ENCODE data around the gene KNSTRN.
A peak's percentile ranks its signal among the peaks of the same experiment; 100 is the strongest.

Gene KNSTRN

DNA sequence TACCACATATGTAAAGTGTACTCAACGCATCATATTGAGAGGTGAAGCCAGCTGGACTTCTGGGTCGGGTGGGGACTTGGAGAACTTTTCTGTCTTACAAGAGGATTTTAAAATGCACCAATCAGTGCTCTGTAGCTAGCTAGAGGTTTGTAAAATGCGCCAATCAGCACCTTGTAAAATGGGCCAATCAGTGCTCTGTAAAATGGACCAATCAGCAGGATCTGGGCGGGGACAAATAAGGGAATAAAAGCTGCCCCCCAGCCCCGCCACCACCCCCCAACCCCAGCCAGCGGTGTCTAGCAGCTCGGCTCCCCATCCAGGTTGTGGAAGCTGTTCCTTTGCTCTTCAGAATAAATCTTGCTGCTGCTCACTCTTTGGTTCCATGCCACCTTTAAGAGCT, 16.8 kb downstream of the KNSTRN start:
- no peak for DNase-seq

DNA sequence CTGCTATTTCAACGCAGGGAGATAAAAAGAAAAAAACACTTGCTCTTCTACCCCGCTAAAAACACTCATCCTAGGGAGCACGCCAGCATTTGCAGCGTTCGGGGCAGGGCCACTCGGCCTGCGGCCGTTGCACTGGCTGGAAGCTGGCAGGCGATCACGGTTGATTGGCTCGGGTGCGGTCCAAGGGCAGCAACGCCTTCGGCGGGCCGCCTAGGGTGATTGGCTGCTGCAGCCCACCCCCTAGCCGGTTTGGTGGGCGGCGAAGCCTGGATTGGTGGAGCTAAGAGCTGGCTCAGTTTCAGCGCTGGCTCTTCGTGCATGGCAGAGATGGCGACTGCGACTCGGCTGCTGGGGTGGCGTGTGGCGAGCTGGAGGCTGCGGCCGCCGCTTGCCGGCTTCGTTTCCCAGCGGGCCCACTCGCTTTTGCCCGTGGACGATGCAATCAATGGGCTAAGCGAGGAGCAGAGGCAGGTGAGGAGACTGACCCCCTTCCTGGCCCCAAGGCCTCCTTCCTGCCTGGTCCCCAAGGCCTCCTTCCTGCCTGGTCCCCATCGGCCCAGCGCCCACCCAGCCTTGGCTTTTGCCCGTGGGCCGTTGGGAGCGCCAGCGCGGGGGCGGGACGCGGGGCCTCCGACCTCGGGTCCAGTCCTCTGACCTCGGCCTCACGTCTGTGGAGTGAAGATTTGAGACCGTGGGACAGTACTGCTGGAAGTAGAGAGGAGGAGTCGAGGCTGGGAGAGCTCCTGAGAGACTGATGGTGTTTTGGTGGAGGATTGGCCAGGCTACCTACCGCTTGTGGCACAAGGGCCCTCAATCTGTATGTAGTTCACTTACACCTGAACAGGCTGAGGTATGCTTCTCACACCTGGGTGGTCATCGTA, 23.2 kb downstream of the KNSTRN start, which contains the start of gene IVD:
IVD (plus strand) TSS at position 295 of the 881 bp plus-strand sequence; CDS start at position 328, 33 bp downstream.
- peak; percentile 47 for DNase-seq

DNA sequence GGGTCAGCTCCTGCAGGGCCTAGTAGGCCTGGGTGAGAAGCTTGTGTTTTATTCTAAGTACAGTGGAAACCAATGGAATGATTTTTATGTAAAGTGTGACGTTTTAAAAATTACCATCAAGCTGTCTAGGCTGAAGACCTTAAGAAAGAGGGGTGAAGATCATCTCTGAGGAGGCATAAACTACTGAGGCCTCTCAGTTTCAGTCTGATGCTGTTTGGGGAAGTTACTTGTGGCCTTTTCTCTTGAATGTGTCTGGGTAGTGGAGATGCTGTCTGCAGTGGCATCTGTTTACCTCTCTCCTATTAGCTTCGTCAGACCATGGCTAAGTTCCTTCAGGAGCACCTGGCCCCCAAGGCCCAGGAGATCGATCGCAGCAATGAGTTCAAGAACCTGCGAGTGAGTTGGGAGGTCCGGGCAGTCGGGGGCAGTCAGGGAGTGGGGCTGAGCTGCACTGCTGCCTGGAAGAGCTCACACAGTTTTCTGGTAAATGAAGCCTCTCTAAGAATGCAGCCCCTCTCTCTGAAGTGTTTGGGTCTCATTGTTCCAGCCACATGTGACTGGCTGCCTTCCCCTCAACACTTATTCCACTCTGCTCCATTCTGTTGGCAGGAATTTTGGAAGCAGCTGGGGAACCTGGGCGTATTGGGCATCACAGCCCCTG, 24.9 kb downstream of the KNSTRN start:
- DNase-seq: no peak

DNA sequence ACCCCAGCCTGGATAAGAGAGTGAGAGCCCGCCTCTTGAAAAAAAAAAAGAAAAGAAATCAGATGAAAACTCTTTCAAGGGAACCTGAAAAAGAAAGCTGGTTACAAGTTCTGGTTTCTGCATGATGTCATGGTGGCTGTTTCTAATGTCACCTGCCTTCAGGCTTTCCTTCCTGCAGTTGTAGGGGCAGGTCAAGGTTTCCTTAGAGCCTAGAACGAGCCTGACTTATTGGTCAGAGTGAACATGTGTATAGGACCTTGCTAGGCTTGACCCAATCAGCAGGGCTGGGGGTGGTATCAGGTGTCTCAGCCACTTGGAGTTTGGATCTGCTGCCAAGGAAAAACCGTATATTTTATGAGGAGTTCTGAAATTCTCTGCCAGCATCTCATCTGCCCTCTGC, 26.8 kb downstream of the KNSTRN start:
- no peak for DNase-seq

DNA sequence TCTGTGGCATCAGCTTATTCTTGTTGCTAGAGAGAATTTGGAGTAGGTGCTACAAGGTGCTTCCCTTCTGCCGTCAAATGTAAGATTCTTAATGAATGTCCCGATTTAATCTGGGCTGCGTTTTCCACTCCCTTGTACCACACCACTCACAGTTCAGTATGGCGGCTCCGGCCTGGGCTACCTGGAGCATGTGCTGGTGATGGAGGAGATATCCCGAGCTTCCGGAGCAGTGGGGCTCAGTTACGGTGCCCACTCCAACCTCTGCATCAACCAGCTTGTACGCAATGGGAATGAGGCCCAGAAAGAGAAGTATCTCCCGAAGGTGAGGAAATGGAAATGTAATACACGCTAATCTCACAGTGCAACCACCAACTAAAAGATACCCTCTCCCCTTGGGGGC, 28.0 kb downstream of the KNSTRN start:
- no peak for DNase-seq

DNA sequence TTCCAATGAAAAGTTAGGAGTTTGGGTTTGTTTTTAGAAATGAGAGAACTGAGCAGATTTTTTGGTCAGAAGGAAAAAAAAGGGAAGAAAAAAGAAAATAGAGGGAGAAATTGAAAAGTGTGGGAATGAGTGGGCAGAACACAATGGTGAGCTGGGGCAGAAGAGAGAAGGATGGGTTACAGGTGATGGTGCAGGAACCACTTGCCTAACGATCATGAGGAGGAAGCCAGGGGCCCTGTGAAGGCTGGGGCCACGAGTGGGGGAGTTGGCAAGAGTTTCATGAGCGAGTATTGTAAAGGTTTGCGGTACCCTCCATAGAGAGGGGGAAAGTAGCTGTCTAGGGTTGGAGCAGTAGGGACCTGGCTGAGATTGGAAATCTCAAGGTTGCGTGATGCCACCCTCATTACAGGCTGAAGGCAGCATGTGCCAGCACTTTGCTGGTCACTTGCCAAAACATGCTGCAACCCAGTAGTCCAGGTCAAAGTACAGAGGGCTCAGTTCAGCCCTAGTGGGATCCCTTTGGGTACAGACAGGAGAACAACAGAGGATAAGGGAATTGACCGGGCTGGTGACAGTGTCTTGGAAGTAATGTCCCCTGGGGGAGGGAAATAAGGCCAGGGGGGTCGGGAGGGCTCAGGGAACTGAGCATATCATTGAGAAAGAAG, 29.7 kb downstream of the KNSTRN start:
- no peak for DNase-seq

DNA sequence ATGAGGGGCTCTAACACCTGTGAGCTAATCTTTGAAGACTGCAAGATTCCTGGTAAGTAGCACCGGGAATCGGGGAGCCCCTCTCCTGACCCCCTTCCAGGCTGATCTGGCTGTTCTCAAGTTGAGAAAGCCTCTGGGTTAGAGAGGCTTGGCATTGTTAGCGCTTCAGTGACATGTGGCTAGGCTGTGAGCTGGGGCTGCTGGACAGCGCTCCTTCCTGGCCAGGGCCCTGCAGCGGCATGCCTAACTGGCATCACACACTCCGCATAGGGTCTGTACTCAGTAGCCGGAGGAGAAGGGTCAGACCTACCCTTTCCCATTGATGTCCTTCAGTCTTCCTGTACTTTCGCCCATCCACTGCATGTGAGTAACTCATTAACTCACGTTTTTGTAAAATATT, 30.5 kb downstream of the KNSTRN start:
- no peak for DNase-seq

DNA sequence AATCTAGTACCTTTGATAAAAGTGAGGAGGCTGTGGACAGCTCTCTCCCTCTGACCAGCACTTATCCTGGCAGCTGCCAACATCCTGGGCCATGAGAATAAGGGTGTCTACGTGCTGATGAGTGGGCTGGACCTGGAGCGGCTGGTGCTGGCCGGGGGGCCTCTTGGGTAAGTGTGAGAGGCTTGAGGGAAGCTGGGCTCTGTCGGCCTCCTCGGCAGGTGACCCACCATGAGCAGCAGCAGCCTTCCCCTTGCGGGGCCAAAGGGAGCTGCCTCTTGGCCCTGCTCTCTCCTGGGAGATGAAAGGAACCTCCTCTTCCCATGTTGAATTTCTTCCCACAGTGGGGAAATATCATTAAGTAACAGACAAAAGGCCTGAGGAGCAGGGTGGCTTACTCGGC, 32.3 kb downstream of the KNSTRN start:
- no peak for DNase-seq

DNA sequence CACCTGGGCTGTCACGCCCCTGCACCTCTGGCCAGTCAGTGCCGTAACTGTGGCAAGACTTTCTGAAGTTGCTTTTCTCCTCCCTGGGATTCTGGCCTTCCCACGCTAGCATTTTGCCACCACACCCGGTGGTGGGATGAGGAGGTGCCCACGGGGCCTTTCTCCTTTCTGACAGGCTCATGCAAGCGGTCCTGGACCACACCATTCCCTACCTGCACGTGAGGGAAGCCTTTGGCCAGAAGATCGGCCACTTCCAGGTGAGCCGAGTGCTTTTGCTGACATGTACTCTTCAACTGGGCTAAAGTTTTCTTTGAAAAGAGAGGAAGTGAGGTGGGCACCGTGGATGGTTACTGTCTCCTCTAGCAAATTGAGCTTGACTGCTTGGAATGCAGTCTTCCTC, 32.7 kb downstream of the KNSTRN start:
- no peak for DNase-seq

DNA sequence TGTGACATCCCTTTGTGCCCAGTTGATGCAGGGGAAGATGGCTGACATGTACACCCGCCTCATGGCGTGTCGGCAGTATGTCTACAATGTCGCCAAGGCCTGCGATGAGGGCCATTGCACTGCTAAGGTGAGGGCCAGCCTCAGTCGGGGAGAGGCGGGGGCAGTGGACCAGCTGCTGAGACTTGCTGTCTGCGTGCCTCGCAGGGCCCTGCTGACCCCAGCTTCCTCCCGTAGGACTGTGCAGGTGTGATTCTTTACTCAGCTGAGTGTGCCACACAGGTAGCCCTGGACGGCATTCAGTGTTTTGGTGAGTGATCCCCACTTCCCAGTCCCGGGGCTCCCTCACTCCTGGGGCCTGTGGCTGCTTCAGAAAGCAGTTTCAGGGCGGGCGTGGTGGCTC, 33.5 kb downstream of the KNSTRN start:
- no peak for DNase-seq

DNA sequence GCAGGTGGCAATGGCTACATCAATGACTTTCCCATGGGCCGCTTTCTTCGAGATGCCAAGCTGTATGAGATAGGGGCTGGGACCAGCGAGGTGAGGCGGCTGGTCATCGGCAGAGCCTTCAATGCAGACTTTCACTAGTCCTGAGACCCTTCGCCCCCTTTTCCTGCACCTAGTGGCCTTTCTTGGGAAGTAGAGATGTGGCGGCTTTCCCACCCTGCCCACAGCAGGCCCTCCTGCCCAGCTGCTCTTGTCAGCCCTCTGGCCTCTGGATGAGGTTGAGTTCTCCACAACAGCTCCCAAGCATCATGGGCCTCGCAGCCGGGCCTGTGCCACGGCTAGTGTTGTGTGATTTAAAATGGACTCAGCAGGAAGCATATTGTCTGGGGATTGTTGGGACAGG, 35.6 kb downstream of the KNSTRN start:
- no peak for DNase-seq

DNA sequence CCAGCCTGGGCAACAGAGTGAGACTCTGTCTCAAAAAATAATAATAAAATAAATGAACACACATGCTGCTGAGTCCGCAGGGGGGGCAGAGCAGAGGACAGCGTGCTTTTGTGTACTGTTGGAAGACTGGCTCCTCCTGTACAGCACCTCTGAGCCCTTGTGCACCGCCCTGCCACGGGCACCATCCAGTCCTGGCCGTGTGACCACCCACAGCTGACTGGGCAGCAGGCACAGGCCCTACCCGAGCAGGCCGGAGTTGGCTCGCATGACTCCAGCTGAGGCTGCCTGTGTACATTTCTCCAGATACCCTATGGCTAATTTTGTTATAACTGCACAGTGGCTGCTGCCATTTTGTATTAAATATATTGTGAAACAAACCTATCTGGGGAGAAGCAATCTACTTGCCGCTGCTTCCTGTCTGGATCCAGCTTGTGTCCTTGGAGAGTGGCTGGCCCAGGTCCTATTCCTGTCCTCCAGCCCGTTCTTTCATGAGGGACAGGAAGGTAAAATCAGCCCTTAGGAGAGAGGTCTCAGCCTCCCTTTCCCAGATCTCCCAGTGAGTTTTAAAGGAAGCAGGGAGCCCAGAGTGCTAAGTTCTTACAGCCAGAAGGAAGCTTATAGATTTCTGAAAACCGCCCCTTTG, 37.7 kb downstream of the KNSTRN start:
- no peak for DNase-seq

DNA sequence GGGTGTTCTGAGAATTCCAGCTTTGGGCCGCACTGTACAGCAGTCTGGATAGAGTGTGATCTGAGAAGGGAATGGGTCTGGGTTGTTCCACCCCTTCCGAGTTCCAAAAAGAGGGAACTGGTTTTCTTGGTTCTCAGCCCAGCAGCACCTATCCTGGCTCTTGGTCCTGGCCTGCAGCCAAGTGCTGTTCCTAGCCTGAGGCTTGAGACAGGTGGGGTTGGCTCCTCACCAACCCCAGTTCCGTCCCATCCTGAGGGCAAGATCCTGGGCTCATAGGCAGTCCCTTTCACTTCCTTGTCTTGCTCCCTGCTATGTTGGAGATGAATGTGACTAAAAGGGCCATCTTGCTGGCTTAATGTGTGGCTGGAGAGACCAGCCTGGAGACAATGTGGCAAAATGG, 38.3 kb downstream of the KNSTRN start:
- no peak for DNase-seq

DNA sequence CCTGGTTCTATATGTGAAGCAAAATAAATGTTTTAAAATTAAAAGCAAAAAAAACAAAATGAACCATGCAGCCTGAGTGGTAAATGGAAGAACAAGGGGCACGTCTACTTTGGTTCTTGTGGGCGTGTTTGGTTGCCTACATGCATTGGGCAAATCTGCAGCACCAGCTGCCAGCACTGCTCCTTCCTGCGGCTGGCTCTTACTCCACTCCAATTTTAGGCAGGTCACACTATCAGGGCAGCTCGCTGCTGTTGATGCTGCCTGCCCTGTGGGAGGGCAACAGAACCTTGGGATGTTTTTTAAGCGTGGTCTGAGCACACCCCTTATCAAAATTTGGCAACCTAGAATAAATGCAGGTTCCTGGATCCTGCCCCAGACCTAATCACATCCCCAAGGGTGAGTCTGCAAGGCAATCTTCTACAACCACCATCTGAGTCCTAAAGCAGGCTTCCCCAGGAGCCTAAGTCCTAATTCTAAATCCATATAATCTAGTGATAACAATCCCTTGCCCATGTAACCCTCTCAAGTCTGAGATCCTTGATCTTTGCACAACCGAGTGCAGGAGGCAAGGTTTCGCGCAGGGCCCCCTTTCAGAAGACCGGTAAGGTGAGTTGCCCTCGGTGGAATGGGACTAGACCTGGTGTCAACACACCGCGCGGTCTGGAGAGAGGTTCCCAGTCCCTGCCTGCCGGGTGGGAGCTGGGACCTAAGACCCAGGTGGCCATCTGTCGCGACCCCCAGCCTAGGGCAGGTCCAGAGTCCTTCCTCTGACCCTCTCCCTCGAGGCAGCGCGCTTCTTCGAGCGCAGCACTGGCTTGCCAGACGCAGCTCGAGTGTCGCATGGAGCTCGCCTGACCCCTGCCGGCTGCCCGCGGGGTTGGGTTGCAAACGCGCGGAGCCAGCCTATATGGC, 39.0 kb downstream of the KNSTRN start:
- DNase-seq: no peak

DNA sequence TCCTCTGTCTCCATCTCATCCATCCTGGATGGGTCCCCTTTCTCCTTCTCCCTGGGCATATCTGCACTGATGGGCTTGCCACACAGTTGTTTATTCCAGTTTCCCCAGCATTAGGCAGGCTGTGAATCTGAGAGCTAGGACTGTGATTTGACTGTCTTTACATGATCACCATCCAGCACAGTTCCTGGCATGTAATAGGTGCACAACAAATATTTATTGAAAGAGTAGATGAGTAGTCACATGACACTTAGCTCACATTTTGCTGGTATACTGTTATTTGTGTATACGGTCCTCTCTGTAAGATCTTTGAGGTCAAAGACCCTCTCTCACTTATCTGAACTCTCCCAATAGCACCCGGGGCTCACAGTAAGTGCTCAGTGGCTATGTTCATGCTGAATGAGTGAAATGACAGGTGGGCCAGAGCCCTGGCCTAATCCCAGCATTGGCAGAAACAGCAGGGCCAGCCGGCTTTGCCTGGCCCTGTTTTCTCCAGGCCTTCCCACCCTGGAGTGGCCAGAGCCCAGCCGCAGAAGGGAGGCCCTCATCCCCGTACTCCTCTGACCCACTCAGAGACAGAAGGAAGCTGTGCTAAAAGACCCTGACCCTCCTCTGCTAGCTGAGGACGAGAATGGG, 42.1 kb downstream of the KNSTRN start:
- DNase-seq: no peak

DNA sequence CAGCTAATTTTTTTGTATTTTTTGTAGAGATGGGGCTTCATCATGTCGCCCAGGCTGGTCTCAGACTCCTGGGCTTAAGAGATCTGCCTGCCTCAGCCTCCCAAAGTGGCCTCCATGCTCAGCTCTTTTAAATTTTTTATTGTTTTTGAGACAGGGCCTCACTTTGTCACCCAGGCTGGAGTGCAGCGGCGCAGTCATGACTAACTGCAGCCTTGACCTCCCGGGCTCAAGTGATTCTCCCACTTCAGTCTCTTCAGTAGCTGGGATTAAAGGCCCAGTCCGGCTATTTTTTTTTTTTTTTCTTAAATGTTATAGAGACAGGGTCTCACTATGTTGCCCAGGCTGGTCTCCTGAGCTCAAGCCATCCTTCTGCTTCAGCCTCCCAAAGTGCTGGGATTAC, 43.2 kb downstream of the KNSTRN start:
- DNase-seq: no peak

DNA sequence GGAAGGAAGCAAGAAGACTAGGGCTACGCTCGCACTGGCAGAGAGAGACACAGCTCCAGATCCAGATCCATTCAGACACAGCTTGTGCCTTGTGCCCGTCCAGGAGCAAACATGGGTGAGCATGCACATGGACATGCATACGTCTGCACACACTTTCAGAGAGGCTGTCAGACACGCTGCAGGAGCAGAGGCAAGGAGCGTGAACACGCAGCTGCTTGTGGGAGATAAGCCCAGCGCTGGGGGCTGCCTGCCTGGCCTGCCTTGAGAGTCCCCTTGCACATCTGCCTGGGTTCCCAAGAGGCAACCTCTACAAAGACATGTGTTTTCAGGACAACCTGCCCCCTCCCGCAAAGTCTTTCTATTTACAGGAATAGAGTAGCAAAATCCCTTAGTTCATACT, 44.7 kb downstream of the KNSTRN start:
- no peak for DNase-seq

DNA sequence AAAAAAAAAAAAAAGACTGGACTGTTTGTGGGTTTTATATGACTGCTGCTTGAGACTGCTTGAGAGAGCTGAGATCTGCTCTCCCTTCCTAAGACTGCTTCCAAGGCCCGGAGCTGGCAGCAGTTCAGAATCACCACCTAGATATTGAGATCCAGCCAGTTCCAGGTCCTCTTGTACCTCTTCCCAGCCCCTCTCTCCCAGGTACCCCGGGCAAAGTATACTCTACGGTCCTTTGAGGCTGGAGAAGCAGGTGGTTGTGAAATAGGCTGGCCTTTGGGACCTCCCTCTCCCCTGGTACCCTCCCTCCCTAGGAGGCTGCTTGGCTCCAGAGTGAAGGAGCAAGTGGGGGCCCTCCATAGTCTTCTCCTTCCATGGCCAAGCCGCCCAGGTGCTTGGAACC, 45.7 kb downstream of the KNSTRN start:
- DNase-seq: no peak

DNA sequence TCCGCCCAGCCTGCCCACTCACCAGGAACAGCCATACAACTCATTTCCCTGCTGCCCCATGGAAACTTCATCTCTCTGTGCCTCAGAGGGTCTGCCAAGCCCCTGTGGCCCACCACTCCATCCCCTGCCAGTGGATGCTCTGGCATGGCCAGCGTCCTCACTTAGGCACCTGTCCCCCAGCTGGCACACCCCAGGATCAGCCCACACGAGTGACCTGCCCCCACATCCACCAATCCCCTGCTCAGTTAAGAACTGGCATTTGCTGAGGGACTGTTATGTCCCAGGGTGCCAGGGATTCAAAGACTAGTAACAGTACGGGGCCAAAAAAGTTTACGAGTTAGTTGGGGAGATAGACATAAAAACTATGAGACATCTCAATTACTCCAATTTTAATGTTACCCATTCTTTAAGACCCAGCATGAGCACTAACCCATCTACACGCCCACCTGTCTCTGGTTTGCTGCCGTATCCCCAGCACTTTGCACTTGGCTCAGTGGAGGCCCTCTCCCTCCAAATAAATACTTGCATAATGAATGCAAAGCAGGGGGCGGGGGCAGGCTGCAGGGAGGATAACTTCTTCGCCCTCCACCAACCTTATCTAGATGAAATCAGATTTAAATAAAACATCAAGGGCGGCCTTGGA, 46.7 kb downstream of the KNSTRN start:
- DNase-seq: no peak

DNA sequence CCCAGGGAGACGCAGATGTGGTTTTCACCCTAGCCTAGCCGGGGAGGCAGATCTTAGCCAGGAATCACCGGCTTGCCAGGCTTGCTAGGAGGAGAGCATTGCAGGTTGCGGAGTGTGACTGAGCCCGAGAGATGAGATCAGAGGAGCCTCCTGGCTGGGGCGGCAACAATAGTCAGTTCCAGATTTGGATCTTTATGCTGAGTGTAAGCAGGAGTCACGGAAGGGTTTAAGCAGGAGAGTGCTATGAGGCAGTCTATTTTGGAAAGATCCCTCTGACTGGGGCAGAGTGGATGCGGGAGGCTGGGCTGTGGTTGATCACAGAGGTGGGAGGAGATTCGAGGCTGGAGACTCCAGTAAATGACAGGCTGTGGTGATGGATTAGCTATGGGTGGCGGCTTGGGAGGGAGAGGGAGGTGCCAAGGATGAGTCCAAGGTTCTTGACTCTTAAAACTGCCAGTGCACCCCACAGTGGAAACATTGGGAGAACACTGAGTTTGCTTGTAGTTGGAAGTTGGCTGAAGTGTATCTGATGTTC, 47.8 kb downstream of the KNSTRN start:
- no peak for DNase-seq
